ENCODE data around the gene HAGHL. TPM values are rescaled to one million over a fixed set of nuclear protein-coding genes. Genes with fewer than 3 reads are reported as not detected.

Gene HAGHL
- total and polyA plus RNA-seq, 2 of the 8 experiments (the other 6 are each of a cell fraction or from before 2014, with no cell fraction given): 26.6 to 26.9 TPM

MicroRNA genes within 50 kb of the gene (microRNA counts, 767-probe panel; counts per million panel counts)
- microRNA hsa-miR-662: 879 counts per million, percentile 95 among the panel's probes with 10 or more counts

Small RNAs within 50 kb of the gene (microRNA-seq; reads per million reads assigned to microRNA genes)
- gene MIR662 (ENCODE audit: borderline microRNAs expressed in 2 of 2, borderline number of aligned reads in 2 of 2, borderline replicate concordance in 1 of 2): 0 reads per million in 2 experiments

Small RNAs within 50 kb of the gene (small RNA-seq; reads per million reads assigned to genes)
- gene MIR662 (ENCODE audit: insufficient read depth): not detected

Other genes starting within 250 kb of the HAGHL start
- 74.6 and 76.9 TPM in 2 replicates for gene CAPN15, start 199.4 kb upstream of the HAGHL start, total RNA-seq (2021; fragmentation: NEBNext Ultra II Directional; extraction: Animal tissue kit (Norgen Biotek cat#: 25700))
- 38.9 and 68.4 TPM in 2 replicates for gene CAPN15, start 199.4 kb upstream of the HAGHL start, polyA plus RNA-seq (2011; rRNA removed)
- 0.50 and 0.61 TPM in 2 replicates for gene PRR35, start 166.7 kb upstream of the HAGHL start, total RNA-seq (2021; fragmentation: NEBNext Ultra II Directional; extraction: Animal tissue kit (Norgen Biotek cat#: 25700))
- 0.38 and 0.52 TPM in 2 replicates for gene PRR35, start 166.7 kb upstream of the HAGHL start, polyA plus RNA-seq (2011; rRNA removed)
- gene NHLRC4, start 160.1 kb upstream of the HAGHL start, total RNA-seq (2021; fragmentation: NEBNext Ultra II Directional; extraction: Animal tissue kit (Norgen Biotek cat#: 25700)): 0.75 and 0.76 TPM in 2 replicates
- gene NHLRC4, start 160.1 kb upstream of the HAGHL start, polyA plus RNA-seq (2011; rRNA removed): 0.60 and 0.72 TPM in 2 replicates
- 34.2 and 36.0 TPM in 2 replicates for gene PIGQ, start 157.1 kb upstream of the HAGHL start, total RNA-seq (2021; fragmentation: NEBNext Ultra II Directional; extraction: Animal tissue kit (Norgen Biotek cat#: 25700))
- 49.2 and 80.4 TPM in 2 replicates for gene PIGQ, start 157.1 kb upstream of the HAGHL start, polyA plus RNA-seq (2011; rRNA removed)
- 15.6 and 17.8 TPM in 2 replicates for gene RAB40C, start 137.0 kb upstream of the HAGHL start, total RNA-seq (2021; fragmentation: NEBNext Ultra II Directional; extraction: Animal tissue kit (Norgen Biotek cat#: 25700))
- 13.9 and 18.6 TPM in 2 replicates for gene RAB40C, start 137.0 kb upstream of the HAGHL start, polyA plus RNA-seq (2011; rRNA removed)
- 10.2 and 11.4 TPM in 2 replicates for gene WFIKKN1, start 96.1 kb upstream of the HAGHL start, total RNA-seq (2021; fragmentation: NEBNext Ultra II Directional; extraction: Animal tissue kit (Norgen Biotek cat#: 25700))
- 15.8 and 28.4 TPM in 2 replicates for gene WFIKKN1, start 96.1 kb upstream of the HAGHL start, polyA plus RNA-seq (2011; rRNA removed)
- gene METTL26, start 90.8 kb upstream of the HAGHL start, total RNA-seq (2021; fragmentation: NEBNext Ultra II Directional; extraction: Animal tissue kit (Norgen Biotek cat#: 25700)): 100 and 108 TPM in 2 replicates
- 186 and 203 TPM in 2 replicates for gene METTL26, start 90.8 kb upstream of the HAGHL start, polyA plus RNA-seq (2011; rRNA removed)
- gene MCRIP2, start 85.3 kb upstream of the HAGHL start, total RNA-seq (2021; fragmentation: NEBNext Ultra II Directional; extraction: Animal tissue kit (Norgen Biotek cat#: 25700)): 45.4 and 45.7 TPM in 2 replicates
- 75.5 and 102 TPM in 2 replicates for gene MCRIP2, start 85.3 kb upstream of the HAGHL start, polyA plus RNA-seq (2011; rRNA removed)
- 44.4 and 47.2 TPM in 2 replicates for gene WDR90, start 77.7 kb upstream of the HAGHL start, total RNA-seq (2021; fragmentation: NEBNext Ultra II Directional; extraction: Animal tissue kit (Norgen Biotek cat#: 25700))
- 24.0 and 38.1 TPM in 2 replicates for gene WDR90, start 77.7 kb upstream of the HAGHL start, polyA plus RNA-seq (2011; rRNA removed)
- gene RHOT2, start 59.0 kb upstream of the HAGHL start, total RNA-seq (2021; fragmentation: NEBNext Ultra II Directional; extraction: Animal tissue kit (Norgen Biotek cat#: 25700)): 149 and 162 TPM in 2 replicates
- 194 and 320 TPM in 2 replicates for gene RHOT2, start 59.0 kb upstream of the HAGHL start, polyA plus RNA-seq (2011; rRNA removed)
- 4.0 TPM in 2 replicates for gene RHBDL1, start 51.4 kb upstream of the HAGHL start, total RNA-seq (2021; fragmentation: NEBNext Ultra II Directional; extraction: Animal tissue kit (Norgen Biotek cat#: 25700))
- gene RHBDL1, start 51.4 kb upstream of the HAGHL start, polyA plus RNA-seq (2011; rRNA removed): 8.1 and 14.0 TPM in 2 replicates
- 87.3 and 89.9 TPM in 2 replicates for gene STUB1, start 46.7 kb upstream of the HAGHL start, total RNA-seq (2021; fragmentation: NEBNext Ultra II Directional; extraction: Animal tissue kit (Norgen Biotek cat#: 25700))
- gene STUB1, start 46.7 kb upstream of the HAGHL start, polyA plus RNA-seq (2011; rRNA removed): 103 and 151 TPM in 2 replicates
- gene JMJD8, start 42.8 kb upstream of the HAGHL start, total RNA-seq (2021; fragmentation: NEBNext Ultra II Directional; extraction: Animal tissue kit (Norgen Biotek cat#: 25700)): 46.4 and 49.0 TPM in 2 replicates
- gene JMJD8, start 42.8 kb upstream of the HAGHL start, polyA plus RNA-seq (2011; rRNA removed): 87.4 and 127 TPM in 2 replicates
- 17.7 and 21.1 TPM in 2 replicates for gene WDR24, start 36.7 kb upstream of the HAGHL start, total RNA-seq (2021; fragmentation: NEBNext Ultra II Directional; extraction: Animal tissue kit (Norgen Biotek cat#: 25700))
- 15.1 and 26.0 TPM in 2 replicates for gene WDR24, start 36.7 kb upstream of the HAGHL start, polyA plus RNA-seq (2011; rRNA removed)
- 10.3 and 12.5 TPM in 2 replicates for gene FBXL16, start 21.3 kb upstream of the HAGHL start, total RNA-seq (2021; fragmentation: NEBNext Ultra II Directional; extraction: Animal tissue kit (Norgen Biotek cat#: 25700))
- 12.8 and 21.9 TPM in 2 replicates for gene FBXL16, start 21.3 kb upstream of the HAGHL start, polyA plus RNA-seq (2011; rRNA removed)
- 18.7 and 19.1 TPM in 2 replicates for gene METRN, start 12.0 kb upstream of the HAGHL start, total RNA-seq (2021; fragmentation: NEBNext Ultra II Directional; extraction: Animal tissue kit (Norgen Biotek cat#: 25700))
- gene METRN, start 12.0 kb upstream of the HAGHL start, polyA plus RNA-seq (2011; rRNA removed): 25.8 and 43.4 TPM in 2 replicates
- gene ANTKMT, start 6.0 kb upstream of the HAGHL start, total RNA-seq (2021; fragmentation: NEBNext Ultra II Directional; extraction: Animal tissue kit (Norgen Biotek cat#: 25700)): 26.5 and 31.8 TPM in 2 replicates
- gene ANTKMT, start 6.0 kb upstream of the HAGHL start, polyA plus RNA-seq (2011; rRNA removed): 26.6 and 50.3 TPM in 2 replicates
- 8.2 and 8.5 TPM in 2 replicates for gene CCDC78, start 663 bp upstream of the HAGHL start, total RNA-seq (2021; fragmentation: NEBNext Ultra II Directional; extraction: Animal tissue kit (Norgen Biotek cat#: 25700))
- gene CCDC78, start 663 bp upstream of the HAGHL start, polyA plus RNA-seq (2011; rRNA removed): 7.1 and 10.9 TPM in 2 replicates
- 20.4 and 21.0 TPM in 2 replicates for gene CIAO3, start 13.9 kb downstream of the HAGHL start, total RNA-seq (2021; fragmentation: NEBNext Ultra II Directional; extraction: Animal tissue kit (Norgen Biotek cat#: 25700))
- gene CIAO3, start 13.9 kb downstream of the HAGHL start, polyA plus RNA-seq (2011; rRNA removed): 20.0 and 29.6 TPM in 2 replicates
- gene MSLN, start 33.6 kb downstream of the HAGHL start, total RNA-seq (2021; fragmentation: NEBNext Ultra II Directional; extraction: Animal tissue kit (Norgen Biotek cat#: 25700)): 0.28 TPM in 1 of 2 replicates, not detected in the other
- gene MSLN, start 33.6 kb downstream of the HAGHL start, polyA plus RNA-seq (2011; rRNA removed): 0.31 and 0.50 TPM in 2 replicates
- gene RPUSD1, start 61.3 kb downstream of the HAGHL start, total RNA-seq (2021; fragmentation: NEBNext Ultra II Directional; extraction: Animal tissue kit (Norgen Biotek cat#: 25700)): 32.2 and 32.7 TPM in 2 replicates
- 61.8 and 81.8 TPM in 2 replicates for gene RPUSD1, start 61.3 kb downstream of the HAGHL start, polyA plus RNA-seq (2011; rRNA removed)
- 98.3 and 104 TPM in 2 replicates for gene CHTF18, start 61.5 kb downstream of the HAGHL start, total RNA-seq (2021; fragmentation: NEBNext Ultra II Directional; extraction: Animal tissue kit (Norgen Biotek cat#: 25700))
- 75.3 and 156 TPM in 2 replicates for gene CHTF18, start 61.5 kb downstream of the HAGHL start, polyA plus RNA-seq (2011; rRNA removed)
- not detected in 2 replicates for gene GNG13, start 73.6 kb downstream of the HAGHL start, total RNA-seq (2021; fragmentation: NEBNext Ultra II Directional; extraction: Animal tissue kit (Norgen Biotek cat#: 25700))
- gene GNG13, start 73.6 kb downstream of the HAGHL start, polyA plus RNA-seq (2011; rRNA removed): not detected in 2 replicates
- gene LMF1, start 243.9 kb downstream of the HAGHL start, total RNA-seq (2021; fragmentation: NEBNext Ultra II Directional; extraction: Animal tissue kit (Norgen Biotek cat#: 25700)): 3.5 and 5.1 TPM in 2 replicates
- gene LMF1, start 243.9 kb downstream of the HAGHL start, polyA plus RNA-seq (2011; rRNA removed): 9.0 and 9.1 TPM in 2 replicates

Measured in H1 (cell line).